ENCODE measurements around the gene EXOC4.

EXOC4 gene

DNA sequence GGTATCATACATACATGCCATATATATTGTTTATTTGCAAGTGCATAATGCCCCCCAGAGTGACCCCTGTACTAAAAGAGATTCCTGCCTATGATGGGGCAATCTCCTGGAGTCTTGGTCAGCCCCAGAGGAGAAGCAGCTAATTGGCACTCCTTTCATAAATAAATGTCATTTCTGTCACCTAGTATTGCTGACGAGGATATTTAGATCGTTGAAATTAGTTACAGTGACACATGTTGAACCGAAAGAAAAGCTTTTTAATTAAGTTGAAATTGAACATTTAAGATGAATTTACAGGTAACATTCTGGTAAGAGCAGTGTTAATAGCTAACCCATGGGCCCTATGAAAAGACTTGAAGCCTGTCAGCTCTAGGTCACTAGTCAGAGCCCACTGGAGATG is 663.7 kb downstream of the EXOC4 start:
- intact Hi-C loops (cut with DNase I; ENCODE audit: low total_unique reads), result no loop called here
- H3K9me3 ChIP-seq, result peaks cover 7 to 15% (median 8%) of the 10 kb centered on the region in 3 donors
- peaks cover 25 to 56% (median 34%) of the 10 kb centered on the region in 3 donors for H3K36me3 ChIP-seq
- no peak for TF ChIP-seq CTCF (IDR thresholded peaks at IDR 0.05)
- H3K4me1 ChIP-seq, result no peaks in the 10 kb centered on the region
- no peak overlapping the region for H3K27ac ChIP-seq
- no peaks in the 10 kb centered on the region for H3K27me3 ChIP-seq
- H3K4me3 ChIP-seq, result no peak overlapping the region
- DNase-seq, result no peak

GRCh38 chr7:133919810-133920209 is 666.9 kb downstream of the EXOC4 start:
- intact Hi-C loops (cut with DNase I; ENCODE audit: low total_unique reads), result no loop called here
- H3K27ac ChIP-seq, result no peak overlapping the region
- H3K27me3 ChIP-seq, result no peaks in the 10 kb centered on the region
- DNase-seq, result no peak
- TF ChIP-seq CTCF (IDR thresholded peaks at IDR 0.05), result no peak
- H3K9me3 ChIP-seq, result peaks cover 7 to 19% (median 8%) of the 10 kb centered on the region in 3 donors
- no peak overlapping the region for H3K4me3 ChIP-seq
- no peaks in the 10 kb centered on the region for H3K4me1 ChIP-seq
- H3K36me3 ChIP-seq, result peaks cover 34 to 56% (median 34%) of the 10 kb centered on the region in 3 donors

DNA sequence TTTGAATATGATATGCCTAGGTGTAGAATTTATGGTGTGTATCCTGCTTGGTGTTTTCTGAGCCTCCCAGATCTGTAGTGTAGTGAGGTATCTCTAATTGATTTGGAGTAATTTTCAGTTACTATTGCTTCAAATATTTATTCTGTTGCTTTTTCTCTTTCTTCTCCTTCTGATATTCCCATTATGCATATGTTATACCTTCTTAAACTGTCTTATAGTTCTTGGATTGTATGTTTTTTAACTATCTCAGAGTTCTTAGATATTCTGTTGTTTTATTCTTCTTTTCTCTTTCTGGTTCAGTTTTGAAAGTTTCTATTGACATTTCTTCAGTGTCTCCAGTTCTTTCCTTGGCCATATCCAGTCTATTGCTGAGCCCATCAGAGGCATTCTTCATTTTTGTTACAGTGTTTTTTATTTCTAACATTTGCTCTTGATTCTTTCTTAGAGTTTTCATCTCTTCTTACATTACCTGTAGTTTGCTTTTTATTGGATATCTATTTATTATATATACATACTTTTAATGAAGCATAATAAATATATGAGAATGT is 668.8 kb downstream of the EXOC4 start:
- TF ChIP-seq CTCF (IDR thresholded peaks at IDR 0.05), result no peak
- Histone ChIP-seq H3K27ac (no peak overlapping the region), H3K36me3 (peaks cover 34 to 47% (median 34%) of the 10 kb centered on the region in 3 donors), H3K4me3 (no peak overlapping the region), H3K27me3 (no peaks in the 10 kb centered on the region), H3K4me1 (no peaks in the 10 kb centered on the region), H3K9me3 (peaks cover 7 to 19% (median 8%) of the 10 kb centered on the region in 3 donors)
- intact Hi-C loops (cut with DNase I; ENCODE audit: low total_unique reads), result no loop called here
- no peak for DNase-seq

DNA sequence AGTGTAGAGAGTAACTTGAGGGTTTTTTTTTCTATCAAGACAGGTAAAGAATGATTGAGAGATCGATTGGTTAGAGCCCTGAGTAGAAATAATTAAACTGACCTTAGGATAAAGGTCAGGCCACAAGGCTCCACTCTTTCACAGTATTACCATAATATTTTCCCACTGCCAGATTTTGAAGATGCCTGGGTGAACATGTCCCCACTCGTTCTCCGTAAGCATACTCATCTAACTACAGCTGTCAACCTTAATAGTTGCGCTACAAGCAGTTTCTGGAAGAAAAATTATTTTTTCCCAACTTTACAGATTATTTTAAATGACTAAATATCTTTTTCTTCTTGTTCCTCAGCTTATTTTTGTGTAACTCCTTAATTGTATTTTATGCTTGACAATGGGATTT is 671.1 kb downstream of the EXOC4 start:
- intact Hi-C loops (cut with DNase I; ENCODE audit: low total_unique reads), result no loop called here

GRCh38 chr7:133931053-133931452 is 678.2 kb downstream of the EXOC4 start:
- Histone ChIP-seq H3K27ac (no peak overlapping the region), H3K36me3 (no peaks in the 10 kb centered on the region), H3K4me3 (no peak overlapping the region), H3K9me3 (no peaks in the 10 kb centered on the region), H3K27me3 (no peaks in the 10 kb centered on the region), H3K4me1 (no peaks in the 10 kb centered on the region)
- TF ChIP-seq CTCF (IDR thresholded peaks at IDR 0.05), result no peak
- intact Hi-C loops (cut with DNase I; ENCODE audit: low total_unique reads), result no loop called here
- no peak for DNase-seq

More for the DNA sequence above, 671.1 kb downstream of the EXOC4 start:
- Histone ChIP-seq H3K4me3 (no peak overlapping the region), H3K27me3 (no peaks in the 10 kb centered on the region), H3K4me1 (no peaks in the 10 kb centered on the region), H3K9me3 (peaks cover 7 to 19% (median 8%) of the 10 kb centered on the region in 3 donors), H3K27ac (no peak overlapping the region), H3K36me3 (peaks cover 15 to 33% (median 24%) of the 10 kb centered on the region in 3 donors)
- no peak for DNase-seq
- no peak for TF ChIP-seq CTCF (IDR thresholded peaks at IDR 0.05)

DNA sequence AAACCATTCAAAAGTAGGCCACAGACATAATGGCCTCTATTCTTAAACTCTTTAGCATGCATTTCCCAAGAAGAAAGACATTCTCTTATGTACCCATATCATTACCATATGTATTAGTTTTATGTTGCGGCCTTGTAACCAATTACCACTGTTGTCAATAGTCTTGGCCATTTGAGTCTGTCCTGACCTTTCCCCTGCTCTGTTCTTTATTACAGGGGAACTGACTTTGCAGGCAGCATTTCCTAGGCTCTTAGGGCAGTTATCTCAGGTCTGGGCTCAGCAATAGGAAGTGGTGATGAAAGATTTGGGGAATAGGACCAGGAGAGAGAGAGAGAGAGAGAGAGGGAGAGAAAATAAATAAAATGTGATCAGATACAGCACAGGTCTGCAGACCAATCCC is 679.7 kb downstream of the EXOC4 start:
- TF ChIP-seq CTCF (IDR thresholded peaks at IDR 0.05), result no peak
- no peak for DNase-seq
- peaks cover 0 to 1% (median under 1%) of the 10 kb centered on the region in 3 donors for H3K36me3 ChIP-seq
- no peaks in the 10 kb centered on the region for H3K27me3 ChIP-seq
- H3K4me3 ChIP-seq, result no peak overlapping the region
- H3K9me3 ChIP-seq, result no peaks in the 10 kb centered on the region
- H3K27ac ChIP-seq, result no peak overlapping the region
- H3K4me1 ChIP-seq, result no peaks in the 10 kb centered on the region
- intact Hi-C loops (cut with DNase I; ENCODE audit: low total_unique reads), result no loop called here
